Fibroblast of skin of left quadriceps (primary cell): ENCODE data around the gene CLEC20A.
A peak's percentile ranks its signal among the peaks of the same experiment; 100 is the strongest.

ENCODE experiments used
- DNase-seq, 2 experiments: peaks; one replicate each; pipeline ENCODE4 v3.0.0-alpha.2; 2013; ENCODE audit warnings: low read depth in 2 of 2

CLEC20A gene

DNA sequence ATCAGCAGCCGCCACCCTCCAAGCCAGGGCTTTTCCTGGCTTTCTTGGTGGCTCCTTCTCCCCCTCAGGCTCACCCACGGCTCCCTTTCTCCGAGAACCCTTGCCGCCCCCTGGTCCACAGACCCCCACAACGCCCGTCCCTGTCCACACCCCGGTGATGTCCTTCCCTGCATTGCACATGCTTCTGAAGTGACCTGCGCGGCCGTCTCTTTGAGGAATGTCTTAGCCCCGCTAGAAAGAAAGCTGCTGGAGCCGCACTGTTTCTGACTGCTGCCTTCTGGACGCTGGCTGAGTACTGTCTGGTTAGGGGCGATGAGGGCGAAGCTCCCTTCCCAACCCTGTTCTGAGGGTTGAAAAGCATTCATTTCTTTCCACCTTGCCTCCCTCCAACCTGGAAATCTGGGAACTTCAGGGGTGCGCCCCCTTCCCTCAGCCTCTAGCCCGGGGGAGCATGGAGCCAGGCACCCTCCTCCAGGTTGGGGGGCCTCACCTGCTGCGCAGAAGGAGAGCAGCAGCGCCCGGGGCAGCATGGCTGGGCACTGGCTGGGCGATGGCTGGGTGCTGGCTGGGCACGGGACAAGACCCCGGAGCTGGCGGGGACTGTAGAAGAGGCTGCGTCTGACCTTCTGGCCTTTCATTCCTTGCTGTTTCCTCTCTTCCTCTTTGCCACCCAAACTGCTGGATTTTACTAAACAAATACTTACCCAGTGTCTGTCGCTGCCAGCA, at the start of gene CLEC20A:
Gene CLEC20A (minus strand): TSS at position 555 of the 726 bp plus-strand sequence. CDS start 25 bp downstream, at position 530.
- DNase-seq, result no peak

DNA sequence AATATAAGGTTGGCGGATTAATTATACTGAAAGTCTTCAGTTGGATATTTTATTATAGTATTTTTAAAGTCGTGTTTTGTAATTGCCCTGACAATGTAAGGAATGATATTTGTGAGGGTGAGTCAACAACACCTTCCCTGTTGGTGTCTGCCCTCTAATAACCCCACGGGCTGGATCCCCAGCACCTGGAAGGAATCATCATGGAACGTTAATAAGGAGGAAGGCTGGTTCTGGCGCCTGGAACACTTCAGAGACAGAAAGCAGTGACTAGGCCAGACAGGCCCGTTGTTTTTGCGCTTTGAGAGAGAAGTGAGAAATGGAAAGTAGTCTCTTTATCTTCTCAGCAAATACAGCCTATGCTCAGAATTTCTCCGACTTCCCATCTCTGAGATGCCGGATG, 47.8 kb upstream of the CLEC20A start:
- peak; percentile 22 to 25 for DNase-seq

GRCh38 chr1:178543290-178543607, 46.5 kb upstream of the CLEC20A start:
- DNase-seq, result peak in 1 of 2 experiments; percentile 20

DNA sequence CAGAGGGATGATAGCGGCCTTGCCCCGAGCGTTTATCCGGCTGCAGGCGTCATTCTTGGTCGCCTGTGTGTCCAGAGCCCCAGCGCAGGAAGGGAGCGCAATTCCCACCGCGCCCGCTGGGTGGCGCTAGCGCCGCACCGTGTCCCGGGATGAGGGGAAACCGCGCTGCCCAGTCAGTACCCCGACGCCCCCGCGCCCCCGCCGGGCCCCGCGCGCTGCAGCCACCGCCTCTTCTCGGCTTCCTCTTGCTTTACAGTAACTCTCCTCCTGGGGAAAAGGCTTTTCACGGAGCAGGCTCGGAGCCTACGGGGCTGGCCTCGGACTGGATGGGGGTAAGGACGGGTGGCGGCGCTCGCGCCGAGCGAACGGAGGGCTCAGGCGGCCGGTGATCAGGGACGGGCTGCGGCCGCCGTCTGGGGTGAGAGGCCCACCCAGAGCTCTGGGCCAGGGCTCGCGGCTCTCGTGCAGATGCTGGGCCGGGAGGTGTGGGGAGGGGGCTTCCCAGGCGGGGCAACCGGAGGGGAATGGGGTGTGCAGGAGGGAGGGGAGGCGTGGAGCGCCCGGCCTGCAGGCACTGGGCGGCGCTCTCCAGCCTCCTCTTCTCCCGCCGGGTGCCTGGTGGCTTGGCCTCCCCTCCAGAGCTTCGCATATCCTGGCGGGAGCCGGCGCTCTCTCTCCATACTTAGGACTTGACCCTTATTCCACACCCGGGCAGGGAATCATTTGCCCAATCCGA, 46.0 kb upstream of the CLEC20A start:
- DNase-seq, result peak; percentile 84

- DNase-seq, result no peak
These were observed 45.2 kb upstream of the CLEC20A start for GRCh38 chr1:178541829-178542553.

DNA sequence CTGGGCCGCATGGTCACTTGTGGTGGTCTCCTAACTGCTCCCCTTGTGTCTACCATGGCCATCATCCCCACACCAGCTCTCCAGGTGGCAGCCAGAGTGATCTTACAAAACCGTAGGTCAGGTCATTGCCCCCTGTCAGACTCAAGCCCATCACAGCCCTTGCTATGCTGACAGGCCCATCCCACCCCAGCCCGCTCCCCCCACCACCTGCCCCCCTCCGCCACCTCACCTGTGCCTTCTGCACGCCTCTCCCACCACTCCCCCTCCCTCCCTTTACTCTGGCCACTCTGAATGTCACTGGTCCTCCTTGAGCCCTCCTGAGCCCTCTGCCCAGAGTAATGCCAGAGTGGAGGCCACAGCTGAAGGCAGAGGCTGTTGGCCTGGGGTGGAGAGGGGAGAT, 44.6 kb upstream of the CLEC20A start:
- no peak for DNase-seq

- peak; percentile 66 to 68 for DNase-seq
These were observed 43.9 kb upstream of the CLEC20A start for GRCh38 chr1:178540646-178541045.

- DNase-seq, result no peak
These were observed 43.4 kb upstream of the CLEC20A start for GRCh38 chr1:178540204-178540603.

- DNase-seq, result no peak
These were observed 42.5 kb upstream of the CLEC20A start for GRCh38 chr1:178539291-178539690.

DNA sequence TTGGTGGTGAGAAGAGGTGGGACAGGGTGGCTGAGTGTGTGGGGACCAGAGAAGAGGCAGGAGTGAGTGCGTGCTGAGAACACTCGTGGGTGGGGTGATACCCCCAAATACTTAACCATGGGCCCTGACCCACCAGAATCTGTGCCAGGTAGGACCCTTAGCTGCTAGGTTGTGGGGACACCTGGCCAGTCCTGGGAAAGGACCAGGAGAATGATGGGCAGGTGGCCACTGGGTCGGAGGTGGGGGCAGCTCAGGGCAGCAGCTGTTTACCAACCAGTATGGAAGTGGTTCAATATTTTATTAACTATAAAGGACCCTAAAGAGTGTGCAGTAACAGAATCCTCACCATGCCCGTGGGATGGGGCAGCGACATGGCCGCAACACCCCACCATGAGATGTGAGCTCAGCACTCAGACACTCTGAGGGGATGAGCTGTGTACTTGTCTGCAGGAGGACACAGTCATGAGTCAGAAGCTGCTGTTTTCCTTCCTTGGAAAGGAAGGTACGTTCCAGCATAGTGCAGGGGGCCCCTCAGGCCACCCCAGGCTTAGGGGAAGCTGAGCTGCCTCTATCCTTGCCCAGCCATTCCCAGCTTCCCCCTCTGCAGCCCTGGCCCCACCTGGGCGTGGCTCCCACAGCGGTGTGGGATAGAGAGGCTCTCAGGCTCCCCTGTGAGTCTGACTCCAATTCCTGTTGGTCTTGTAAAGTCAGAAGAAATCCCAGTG, 41.6 kb upstream of the CLEC20A start:
- peak; percentile 57 to 61 for DNase-seq

- DNase-seq, result no peak
These were observed 40.8 kb upstream of the CLEC20A start for GRCh38 chr1:178537382-178538090.

- DNase-seq, result peak; percentile 85 to 86
These were observed 40.1 kb upstream of the CLEC20A start for GRCh38 chr1:178536844-178537371.

DNA sequence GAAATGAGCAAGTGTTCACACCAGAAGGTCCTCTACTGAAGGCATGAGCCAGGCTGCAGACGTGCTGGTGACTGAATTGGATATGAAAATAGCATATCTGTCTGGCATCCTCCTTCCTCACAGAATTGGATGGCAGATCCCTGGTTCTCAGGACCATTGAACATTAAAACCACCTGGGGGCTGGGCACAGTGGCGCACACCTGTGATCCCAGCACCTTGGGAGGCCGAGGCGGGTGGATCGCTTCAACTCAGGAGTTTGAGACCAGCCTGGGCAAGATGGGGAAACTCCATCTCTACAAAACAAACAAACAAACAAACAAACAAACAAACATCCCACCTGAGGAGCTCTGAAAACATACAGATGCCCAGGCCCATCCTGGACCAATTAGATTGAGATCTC, 39.6 kb upstream of the CLEC20A start:
- DNase-seq, result no peak

DNA sequence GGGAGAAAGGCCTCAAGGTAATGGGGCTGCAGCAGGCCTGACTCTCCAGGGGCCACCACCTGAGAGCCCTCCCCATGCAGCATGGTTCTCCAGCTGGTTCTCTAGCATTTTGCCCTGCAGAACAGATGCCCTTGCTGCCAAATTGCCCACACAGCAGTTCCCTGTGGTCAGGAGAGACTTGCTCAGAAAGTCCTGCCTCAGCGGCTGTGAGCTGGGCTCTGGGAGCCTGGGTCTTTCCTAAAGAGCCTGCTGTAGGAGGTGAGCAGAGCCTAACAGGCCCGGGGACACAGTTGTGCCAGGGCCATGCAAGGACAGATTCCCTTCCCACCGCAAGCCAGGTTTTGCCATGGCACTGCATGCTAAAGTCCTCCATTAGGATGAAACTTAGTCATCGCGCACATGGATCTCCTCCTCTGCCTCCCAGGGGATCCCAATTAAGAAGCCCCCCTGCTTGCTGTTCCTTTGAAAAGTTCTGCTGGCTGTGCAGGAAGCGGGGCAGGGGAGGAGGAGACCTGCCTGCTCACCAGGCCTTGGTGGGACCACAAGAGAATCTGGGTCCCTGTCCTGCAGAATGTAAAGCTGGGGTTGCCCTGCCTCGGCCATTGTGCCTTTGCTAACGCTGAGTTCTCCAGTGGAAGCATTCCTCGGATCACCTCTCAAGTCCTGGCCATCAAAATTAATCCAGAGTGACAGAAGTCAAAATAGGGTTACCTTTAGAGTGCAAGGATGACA, 37.5 kb upstream of the CLEC20A start:
- DNase-seq, result no peak

- no peak for DNase-seq
These were observed 36.6 kb upstream of the CLEC20A start for GRCh38 chr1:178533121-178533946.

- peak; percentile 39 to 62 for DNase-seq
These were observed 35.6 kb upstream of the CLEC20A start for GRCh38 chr1:178532392-178532791.

GRCh38 chr1:178531887-178532286, 35.1 kb upstream of the CLEC20A start:
- no peak for DNase-seq

GRCh38 chr1:178530502-178530901, 33.7 kb upstream of the CLEC20A start:
- no peak for DNase-seq

DNA sequence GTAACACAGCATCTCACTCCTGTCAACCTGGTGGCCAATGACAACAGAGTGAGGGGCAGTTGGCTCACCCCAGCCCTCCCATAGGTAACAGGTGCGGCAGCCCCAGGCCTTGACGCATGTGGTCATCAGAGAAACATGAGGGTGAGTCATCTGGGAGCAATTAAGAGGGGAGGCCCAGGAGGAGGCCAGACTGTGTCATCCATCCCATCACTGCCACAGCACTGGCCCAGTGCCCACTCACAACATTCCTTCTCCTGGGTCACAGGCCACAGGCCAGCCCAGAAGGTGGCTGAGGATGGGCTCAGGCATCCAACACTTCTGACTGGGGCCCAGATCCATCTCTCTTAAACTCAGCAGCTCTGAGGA, 33.3 kb upstream of the CLEC20A start:
- DNase-seq, result no peak
